Measurements from ENCODE around the gene USH1C.

USH1C gene

GRCh38 chr11:17550450-17551346 lies 6.5 kb upstream of the USH1C start:
- in situ Hi-C loops (cut with HindIII; ENCODE audit: low sequenced_read_pairs): loop anchor here (5.0 kb wide), 2 partner anchors 53 to 102 kb away; no protein-coding TSS in a partner anchor

- in situ Hi-C loops (cut with HindIII; ENCODE audit: low sequenced_read_pairs): no loop called here
These were observed 4.2 kb upstream of the USH1C start for GRCh38 chr11:17548444-17548843.

- in situ Hi-C loops (cut with HindIII; ENCODE audit: low sequenced_read_pairs): no loop called here
These were observed 3.7 kb upstream of the USH1C start for GRCh38 chr11:17547932-17548331.

- in situ Hi-C loops (cut with HindIII; ENCODE audit: low sequenced_read_pairs): no loop called here
These were observed 2.9 kb upstream of the USH1C start, which contains the start of gene OTOG for GRCh38 chr11:17547051-17547577. Gene OTOG, plus strand, starts transcription at chr11:17547259. Its CDS starts 114 bp downstream, at chr11:17547373.

- in situ Hi-C loops (cut with HindIII; ENCODE audit: low sequenced_read_pairs): no loop called here
These were observed 2.0 kb upstream of the USH1C start for GRCh38 chr11:17546240-17546639.

DNA sequence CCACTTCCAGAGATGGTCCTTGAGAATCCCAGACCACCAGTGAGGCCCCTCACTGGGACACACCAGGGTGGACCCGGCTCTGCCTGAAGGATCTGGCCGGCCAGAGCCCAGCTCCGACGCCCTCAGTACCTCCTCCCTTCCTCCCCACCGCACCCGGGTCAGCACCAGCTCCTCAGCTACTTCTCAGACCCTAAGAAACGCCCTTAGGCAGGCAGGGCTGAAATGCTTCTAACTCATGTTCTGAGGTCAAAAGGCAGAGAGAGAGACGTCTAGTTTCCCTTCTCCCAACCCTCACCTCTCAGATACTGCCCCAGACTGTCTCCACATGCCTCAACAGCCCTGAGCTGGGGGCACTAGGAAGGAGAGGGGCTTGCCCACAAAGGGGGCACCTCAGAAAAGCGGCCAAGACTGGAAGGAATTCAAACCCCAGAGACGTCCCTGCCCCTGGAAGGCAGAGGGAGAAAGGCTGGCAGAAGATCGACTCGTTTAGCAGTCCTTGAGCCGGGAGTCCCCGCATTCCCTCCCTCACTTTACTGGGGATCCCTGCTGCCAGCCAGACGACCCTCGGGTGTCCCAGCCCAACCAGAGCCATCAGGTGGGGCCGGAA lies 539 bp downstream of the USH1C start:
- in situ Hi-C loops (cut with HindIII; ENCODE audit: low sequenced_read_pairs): no loop called here

DNA sequence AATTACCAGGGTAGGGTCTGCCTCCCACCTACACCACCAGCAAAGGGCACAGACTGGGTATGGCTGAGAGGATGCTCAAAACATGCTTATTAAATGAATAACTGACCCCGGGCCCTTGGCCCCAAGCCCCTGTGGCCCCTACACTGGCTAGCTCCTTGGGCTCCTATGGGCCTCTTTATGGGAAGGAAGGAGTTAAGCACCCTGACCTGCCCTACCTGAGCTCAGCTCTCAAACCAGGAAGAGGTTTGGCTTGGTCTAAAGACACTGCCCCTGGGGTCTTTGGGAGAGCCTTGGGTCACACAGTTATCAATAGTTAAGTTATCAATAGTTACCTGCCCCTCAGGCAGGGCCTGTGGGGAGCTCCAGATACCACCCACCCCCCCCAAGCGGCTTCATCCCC lies 1.2 kb downstream of the USH1C start:
- in situ Hi-C loops (cut with HindIII; ENCODE audit: low sequenced_read_pairs): no loop called here

DNA sequence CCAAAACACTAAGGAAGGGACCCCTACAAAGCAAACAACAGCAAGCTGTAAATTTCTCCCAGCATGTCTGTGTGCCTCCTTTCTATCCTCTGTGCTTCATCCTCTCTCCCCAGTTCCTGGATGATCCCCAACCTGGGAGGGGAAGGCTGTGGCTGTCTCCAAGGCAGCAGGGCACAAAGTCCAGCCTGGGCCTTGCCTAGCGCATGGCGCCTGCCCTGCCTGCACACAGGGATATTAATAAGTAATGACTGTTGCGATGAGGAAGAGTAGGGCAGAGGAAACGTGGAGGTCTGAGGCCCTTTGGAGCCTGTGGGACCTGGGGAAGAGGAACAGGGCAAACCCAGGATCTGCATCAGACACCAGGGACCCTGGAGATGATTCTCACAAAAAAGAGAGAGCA lies 2.0 kb downstream of the USH1C start:
- in situ Hi-C loops (cut with HindIII; ENCODE audit: low sequenced_read_pairs): no loop called here

- in situ Hi-C loops (cut with HindIII; ENCODE audit: low sequenced_read_pairs): no loop called here
These were observed 2.8 kb downstream of the USH1C start for GRCh38 chr11:17541330-17541885.

DNA sequence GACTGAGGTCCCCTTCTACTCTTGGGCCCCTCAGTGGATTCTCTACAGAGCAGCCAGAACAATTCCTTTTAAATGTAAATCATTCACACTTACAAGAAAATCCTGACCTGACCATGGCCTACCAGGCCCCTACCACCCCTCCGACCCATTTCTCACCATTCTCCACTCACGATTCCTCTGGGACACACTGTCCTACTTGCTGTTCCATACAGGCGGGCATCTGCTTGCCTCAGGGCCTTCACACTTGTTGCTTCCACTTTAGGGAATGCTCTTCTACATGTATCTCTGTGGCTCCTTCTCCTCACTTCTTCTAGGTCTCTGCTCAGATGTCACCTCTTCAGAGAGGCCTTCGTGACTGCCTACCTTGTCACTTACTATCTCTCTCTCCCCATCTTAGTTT lies 3.4 kb downstream of the USH1C start:
- in situ Hi-C loops (cut with HindIII; ENCODE audit: low sequenced_read_pairs): no loop called here

GRCh38 chr11:17538731-17539130 lies 5.5 kb downstream of the USH1C start:
- in situ Hi-C loops (cut with HindIII; ENCODE audit: low sequenced_read_pairs): no loop called here

DNA sequence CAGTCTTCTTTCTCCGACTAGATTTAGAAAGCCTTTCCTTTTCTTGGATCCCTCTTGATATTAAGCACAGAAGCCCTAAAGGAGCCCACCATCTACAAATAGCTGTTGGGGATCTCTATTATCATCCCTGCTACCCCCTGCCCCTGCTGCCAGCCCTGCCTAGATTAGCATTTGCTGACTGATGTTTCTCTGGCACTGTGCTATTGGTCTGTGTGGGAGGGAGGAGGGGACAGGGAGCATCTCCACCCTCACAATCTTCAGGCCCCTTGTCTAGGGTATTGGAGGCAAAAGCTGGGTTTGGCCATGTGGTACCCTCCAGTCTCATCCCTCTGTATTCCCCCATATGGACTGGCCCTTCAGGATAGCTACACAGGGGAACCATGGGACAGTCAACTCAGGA lies 6.2 kb downstream of the USH1C start:
- in situ Hi-C loops (cut with HindIII; ENCODE audit: low sequenced_read_pairs): no loop called here

- in situ Hi-C loops (cut with HindIII; ENCODE audit: low sequenced_read_pairs): no loop called here
These were observed 7.0 kb downstream of the USH1C start for GRCh38 chr11:17537261-17537660.

DNA sequence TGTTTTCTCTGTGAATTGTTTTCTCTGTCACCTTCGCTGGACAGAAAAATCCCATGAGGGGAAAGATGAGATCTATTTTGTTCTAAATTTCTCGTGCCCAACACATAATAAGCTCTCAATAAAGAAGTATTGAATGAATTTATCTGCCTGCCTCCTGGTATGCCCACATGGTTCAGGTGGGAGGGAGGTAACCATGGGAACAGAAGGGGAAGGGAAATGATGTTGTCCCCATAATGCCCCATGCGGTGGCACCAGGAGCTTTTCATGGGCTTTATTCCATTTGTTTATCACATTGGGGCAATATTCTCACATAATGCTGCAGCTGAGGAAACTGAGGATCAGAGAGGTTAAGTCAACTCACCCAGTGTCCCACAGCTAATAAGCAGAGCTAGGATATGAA lies 8.7 kb downstream of the USH1C start:
- in situ Hi-C loops (cut with HindIII; ENCODE audit: low sequenced_read_pairs): no loop called here

GRCh38 chr11:17533778-17534415 lies 10.3 kb downstream of the USH1C start:
- in situ Hi-C loops (cut with HindIII; ENCODE audit: low sequenced_read_pairs): no loop called here

DNA sequence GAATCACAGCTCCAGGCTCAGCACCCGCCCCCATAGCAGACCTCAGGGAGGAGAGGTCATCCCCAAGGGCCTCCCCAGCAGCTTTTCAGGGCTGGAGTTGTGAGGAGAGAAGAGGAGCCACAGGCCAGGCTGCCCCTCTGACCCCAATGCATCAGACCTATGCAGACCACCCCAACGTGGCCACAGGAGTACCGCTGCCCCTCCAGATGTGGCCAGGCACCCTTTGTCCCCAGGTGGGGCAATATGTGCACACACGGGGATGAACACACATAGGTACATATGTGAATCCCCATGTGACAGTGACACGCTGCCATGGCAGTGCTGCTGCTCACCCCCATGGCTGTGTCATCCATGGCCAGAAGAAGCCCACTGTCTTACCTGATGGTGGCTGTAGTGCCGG lies 10.9 kb downstream of the USH1C start:
- in situ Hi-C loops (cut with HindIII; ENCODE audit: low sequenced_read_pairs): no loop called here

- in situ Hi-C loops (cut with HindIII; ENCODE audit: low sequenced_read_pairs): no loop called here
These were observed 11.4 kb downstream of the USH1C start for GRCh38 chr11:17532784-17533183.

DNA sequence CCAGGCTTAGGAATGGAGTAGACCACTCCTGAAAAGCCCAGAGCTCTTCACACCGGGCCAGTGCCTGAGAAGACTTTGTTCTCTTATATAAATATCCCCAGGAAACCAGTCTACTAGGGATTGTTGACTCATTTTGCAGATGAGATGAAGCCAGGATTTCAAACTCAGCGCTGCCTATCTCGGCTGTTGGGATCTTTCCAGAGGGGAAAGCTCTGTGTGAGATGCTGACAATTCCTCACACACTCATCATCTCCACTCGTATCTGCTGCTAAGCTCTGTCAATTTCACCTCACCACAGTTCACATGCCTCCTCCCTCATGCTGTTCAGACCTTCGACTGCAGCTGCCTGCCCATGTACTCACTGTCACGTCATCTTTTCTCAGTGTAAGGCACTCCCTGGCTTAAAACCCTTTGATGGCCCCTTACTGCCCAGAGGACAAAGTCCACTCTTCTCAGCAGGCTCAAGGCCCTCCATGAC lies 12.5 kb downstream of the USH1C start:
- in situ Hi-C loops (cut with HindIII; ENCODE audit: low sequenced_read_pairs): no loop called here

DNA sequence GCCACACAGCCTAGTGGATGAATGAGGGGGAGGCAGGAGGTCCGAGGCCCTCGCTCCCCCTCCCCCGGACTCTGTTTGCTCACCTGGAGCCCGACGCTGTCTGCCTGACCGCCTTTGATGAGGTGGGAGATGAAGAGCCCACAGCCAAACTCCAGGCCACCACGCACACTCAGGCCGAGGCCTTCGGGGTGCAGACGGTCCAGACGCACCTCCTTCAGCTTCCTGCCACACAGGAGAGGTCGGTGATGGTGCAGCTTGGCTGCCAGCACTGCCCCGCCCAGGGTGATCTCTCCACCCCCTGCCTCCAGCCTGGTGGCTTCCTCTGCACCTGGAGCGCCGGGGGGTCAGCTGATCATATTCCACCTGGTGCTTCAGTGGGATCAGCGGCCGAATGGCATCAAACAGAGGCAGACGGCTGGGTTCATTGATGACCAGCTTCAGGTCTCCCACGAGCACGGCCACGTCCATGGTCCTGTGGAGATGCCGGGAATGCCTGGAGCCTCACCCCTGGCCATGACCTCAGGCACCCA lies 13.1 kb downstream of the USH1C start:
- in situ Hi-C loops (cut with HindIII; ENCODE audit: low sequenced_read_pairs): no loop called here

DNA sequence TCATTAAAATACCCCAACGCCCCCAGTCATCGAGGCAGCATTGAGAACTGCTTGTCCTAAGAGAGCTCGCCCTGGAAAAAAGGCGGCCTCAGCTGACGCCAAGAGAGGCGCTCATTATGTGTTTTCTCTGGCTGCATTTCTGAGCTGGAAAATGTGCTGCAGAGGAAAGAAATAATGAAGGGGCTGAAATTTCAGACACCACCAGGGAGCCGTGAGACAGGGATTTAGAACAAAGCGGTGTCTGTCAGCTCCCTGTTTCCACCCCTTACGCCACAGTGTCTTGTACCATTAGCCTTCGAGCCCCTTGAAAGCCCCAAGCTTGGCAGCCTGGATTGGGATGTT lies 14.4 kb downstream of the USH1C start:
- in situ Hi-C loops (cut with HindIII; ENCODE audit: low sequenced_read_pairs): no loop called here

Data from endothelial cell of hepatic sinusoid (primary cell).